Kidney (tissue), 14 donors: ENCODE measurements around the gene ARVCF. TPM values are rescaled to one million over a fixed set of nuclear protein-coding genes. Genes with fewer than 3 reads are reported as not detected.

Experiments used
- DNase-seq, 5 donors: peaks; one replicate each; pipeline ENCODE4 v3.0.0-alpha.2; 2013 to 2020
- FAIRE-seq: peaks from 2 replicates; lab custom pipeline; 2012; peaks lifted over from hg19 to GRCh38; lab: Jason Lieb, UNC
- H3K27ac ChIP-seq, 2 donors: one replicate each; pipeline ENCODE4 v1.7.0; 2013; ENCODE audit warnings: low read depth in 2 of 2, low read length in 2 of 2, inconsistent platforms in 1 of 2
- H3K27me3 ChIP-seq: one replicate; pipeline ENCODE4 v1.7.1; 2013; ENCODE audit warnings: low read length, inconsistent platforms; ENCODE audit not compliant: control insufficient read depth, insufficient read depth
- H3K36me3 ChIP-seq, 3 donors: one replicate each; pipeline versions ENCODE4 v1.7.0 to v1.7.1; 2013; ENCODE audit warnings: low read length in 3 of 3, control low read depth in 1 of 3, inconsistent platforms in 1 of 3; ENCODE audit not compliant: insufficient read depth in 3 of 3, control insufficient read depth in 2 of 3
- H3K4me1 ChIP-seq, 3 donors: one replicate each; pipeline versions ENCODE4 v1.7.0 to v1.7.1; 2013; ENCODE audit warnings: low read length in 3 of 3, inconsistent platforms in 1 of 3, low read depth in 1 of 3; ENCODE audit not compliant: control insufficient read depth in 2 of 3, insufficient read depth in 2 of 3
- H3K4me3 ChIP-seq, 3 donors: one replicate each; pipeline versions ENCODE4 v1.7.0 to v1.8.1; 2013; ENCODE audit warnings: low read length in 3 of 3, control low read depth in 1 of 3, inconsistent platforms in 1 of 3
- H3K9ac ChIP-seq, 3 donors: one replicate each; pipeline versions ENCODE4 v1.7.0 to v1.7.1; 2013; ENCODE audit warnings: low read length in 3 of 3, control low read depth in 1 of 3, inconsistent platforms in 1 of 3
- H3K9me3 ChIP-seq, 3 donors: one replicate each; pipeline versions ENCODE4 v1.7.0 to v1.7.1; 2013; ENCODE audit warnings: low read length in 3 of 3, control low read depth in 1 of 3, inconsistent platforms in 1 of 3; ENCODE audit not compliant: control insufficient read depth in 2 of 3, insufficient read depth in 1 of 3
- intact Hi-C: fragments of 100-400 bp; cut with DNase I; formaldehyde crosslinking; loops from one replicate; pipeline ENCODE4 v1.11.1; 2022
- polyA plus RNA-seq: library from polyadenylated mRNA; stranded (reverse); fragments of 350-450 nt; fragmentation: Illumina TruSeq; extraction: RNeasy Lipid Tissue Mini Kit (QIAGEN cat#74804); gene quantifications from one replicate; pipeline ENCODE4 v1.2.3, GENCODE V29; 2014; ENCODE audit warnings: low read depth, low replicate concordance; ENCODE audit not compliant: insufficient read depth
- total RNA-seq: library from RNA; stranded (reverse); fragmentation: NEBNext Ultra II Directional; extraction: Animal tissue kit (Norgen Biotek cat#: 25700); gene quantifications from one replicate; pipeline ENCODE4 v1.2.1, GENCODE V29; 2021
- TF ChIP-seq, protein P1 (sequence below): IDR thresholded peaks from 3 replicates; pipeline ENCODE4 v1.5.1; 2012; ENCODE audit warnings: mild to moderate bottlenecking, moderate library complexity, borderline replicate concordance; ENCODE audit not compliant: insufficient read depth; ENCODE audit errors: extremely low read depth
- donor health status: control.
- donor health status: control.
- donor health status: control.
- donor health status: control.
- donor health status: control.
- donor health status: DM: yes; HTN: yes; CAD: no.
- donor health status: Normal renal cell carcinoma (clear cell type).

The ARVCF gene
- total and polyA plus RNA-seq, 2 donors from 2014 or later = 16.0 to 21.9 TPM

DNA sequence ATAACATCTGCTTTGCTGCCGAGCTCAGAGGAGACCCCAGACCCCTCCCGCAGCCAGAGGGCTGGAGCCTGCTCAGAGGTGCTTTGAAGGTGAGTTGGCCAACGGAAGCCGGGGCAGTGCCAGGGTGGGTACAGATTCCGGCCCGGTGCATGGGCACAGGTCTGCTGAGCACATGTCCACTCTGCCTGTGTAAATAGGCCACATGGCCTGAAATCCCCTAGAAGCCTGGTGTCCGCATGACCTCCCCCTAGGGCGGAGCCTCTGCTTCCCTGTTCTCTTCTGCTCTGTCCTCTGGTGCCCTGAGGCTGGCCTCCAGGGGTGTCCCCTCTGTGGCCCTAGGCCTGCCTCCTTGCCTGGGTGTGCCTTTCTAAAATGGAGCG lies 55.4 kb downstream of the ARVCF start:
- Histone ChIP-seq H3K27me3 (no peaks in the 10 kb centered on the region), H3K9ac (no peak overlapping the region), H3K27ac (peak overlapping the region; percentile 32 to 41), H3K36me3 (peaks cover 0 to 3% (median 0%) of the 10 kb centered on the region in 3 donors), H3K4me3 (no peak overlapping the region), H3K4me1 (peaks cover 0 to 35% (median 10%) of the 10 kb centered on the region in 3 donors), H3K9me3 (no peaks in the 10 kb centered on the region)
- FAIRE-seq (no peak), DNase-seq (peak in 1 of 5 donors; percentile 77)
- TF ChIP-seq, protein P1, sequence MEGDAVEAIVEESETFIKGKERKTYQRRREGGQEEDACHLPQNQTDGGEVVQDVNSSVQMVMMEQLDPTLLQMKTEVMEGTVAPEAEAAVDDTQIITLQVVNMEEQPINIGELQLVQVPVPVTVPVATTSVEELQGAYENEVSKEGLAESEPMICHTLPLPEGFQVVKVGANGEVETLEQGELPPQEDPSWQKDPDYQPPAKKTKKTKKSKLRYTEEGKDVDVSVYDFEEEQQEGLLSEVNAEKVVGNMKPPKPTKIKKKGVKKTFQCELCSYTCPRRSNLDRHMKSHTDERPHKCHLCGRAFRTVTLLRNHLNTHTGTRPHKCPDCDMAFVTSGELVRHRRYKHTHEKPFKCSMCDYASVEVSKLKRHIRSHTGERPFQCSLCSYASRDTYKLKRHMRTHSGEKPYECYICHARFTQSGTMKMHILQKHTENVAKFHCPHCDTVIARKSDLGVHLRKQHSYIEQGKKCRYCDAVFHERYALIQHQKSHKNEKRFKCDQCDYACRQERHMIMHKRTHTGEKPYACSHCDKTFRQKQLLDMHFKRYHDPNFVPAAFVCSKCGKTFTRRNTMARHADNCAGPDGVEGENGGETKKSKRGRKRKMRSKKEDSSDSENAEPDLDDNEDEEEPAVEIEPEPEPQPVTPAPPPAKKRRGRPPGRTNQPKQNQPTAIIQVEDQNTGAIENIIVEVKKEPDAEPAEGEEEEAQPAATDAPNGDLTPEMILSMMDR = no peak
- intact Hi-C loops = no loop called here

DNA sequence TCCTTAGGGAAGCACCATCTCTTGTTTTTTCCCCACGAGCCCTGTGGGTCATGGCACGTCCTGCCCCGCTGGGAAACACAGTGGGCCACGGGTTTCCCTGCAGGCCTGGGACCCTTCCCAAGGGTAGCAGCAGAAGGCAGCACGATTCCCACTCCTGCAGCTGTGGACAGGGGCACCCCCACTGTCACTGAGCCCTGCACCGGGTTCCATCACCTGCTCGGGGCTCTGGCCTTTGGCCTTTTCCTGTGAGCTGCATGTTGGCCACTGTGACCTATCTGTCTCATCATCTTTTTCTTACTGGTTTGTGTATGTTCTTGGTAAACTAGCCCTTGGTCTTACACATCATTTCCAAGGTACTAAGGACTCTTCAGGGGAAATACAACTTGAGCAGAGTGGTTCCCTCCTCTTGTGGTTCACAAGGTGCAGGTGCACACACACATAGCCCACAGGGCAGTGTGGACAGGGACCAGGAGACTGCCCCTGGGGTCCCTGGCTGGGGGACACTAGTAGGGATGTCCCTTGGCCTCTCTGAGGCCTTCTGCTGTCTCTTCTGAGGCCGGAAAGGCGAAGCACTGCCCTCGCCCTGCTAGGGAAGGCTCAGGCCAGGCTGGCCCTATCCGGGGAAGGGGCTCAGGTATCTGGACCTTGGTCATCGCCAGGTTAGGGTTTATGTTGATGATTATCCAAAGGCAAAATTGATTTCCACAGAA lies 56.0 kb downstream of the ARVCF start:
- DNase-seq = peak in 1 of 5 donors; percentile 63
- Histone ChIP-seq H3K4me3 (no peak overlapping the region), H3K27ac (peak overlapping the region in 1 of 2 donors; percentile 41), H3K9ac (no peak overlapping the region), H3K27me3 (no peaks in the 10 kb centered on the region), H3K36me3 (peaks cover 0 to 3% (median 0%) of the 10 kb centered on the region in 3 donors), H3K9me3 (no peaks in the 10 kb centered on the region), H3K4me1 (peaks cover 0 to 35% (median 10%) of the 10 kb centered on the region in 3 donors)
- intact Hi-C loops = no loop called here
- no peak for FAIRE-seq
- TF ChIP-seq, protein P1 = no peak

DNA sequence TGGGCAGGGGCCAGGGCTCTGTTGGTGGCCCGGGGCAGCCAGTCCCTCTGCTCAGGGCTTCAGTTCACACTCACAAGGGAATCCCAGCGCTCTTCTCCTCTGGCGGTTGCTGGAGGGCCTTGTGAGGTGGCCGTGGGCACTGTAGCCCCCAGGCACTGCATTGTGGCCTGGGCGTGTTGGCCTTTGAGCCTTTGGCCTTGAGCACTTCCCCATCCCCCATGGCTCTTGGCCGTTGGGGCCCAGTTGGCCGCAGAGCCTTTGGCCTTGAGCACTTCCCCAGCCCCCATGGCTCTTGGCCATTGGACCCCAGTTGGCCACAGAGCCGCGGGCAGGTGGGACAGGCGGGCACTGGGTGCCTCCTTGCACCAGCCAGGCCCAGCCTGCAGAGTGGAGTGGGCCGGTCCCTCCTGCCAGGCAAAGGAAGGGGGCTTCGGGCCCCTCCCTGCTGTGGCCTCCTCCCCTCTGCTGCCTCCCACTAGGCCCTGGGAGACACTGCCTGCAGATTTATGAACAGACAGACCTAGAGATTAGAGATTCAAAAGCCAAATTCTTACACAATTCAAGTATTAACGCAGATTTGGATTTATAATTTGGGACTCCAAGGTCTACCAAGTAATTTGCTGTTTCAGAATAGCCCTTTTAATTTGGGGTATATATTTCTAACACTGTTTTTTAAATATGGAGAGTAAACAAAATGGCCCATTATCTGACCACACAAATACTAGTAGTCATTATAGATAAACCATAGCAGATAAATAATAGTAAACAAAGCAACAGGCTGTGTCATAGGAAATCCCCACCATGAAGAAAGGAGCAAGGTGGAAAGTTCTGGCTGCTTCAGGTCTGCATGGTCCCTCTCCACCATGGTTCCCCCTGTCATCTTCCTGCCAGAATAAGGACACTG lies 56.8 kb downstream of the ARVCF start:
- H3K36me3 ChIP-seq = peaks cover 0 to 3% (median 0%) of the 10 kb centered on the region in 3 donors
- DNase-seq (peak in 4 of 5 donors; percentile 21 to 77 (median 61)), FAIRE-seq (no peak)
- H3K27ac ChIP-seq = peak overlapping the region in 1 of 2 donors; percentile 71
- intact Hi-C loops = no loop called here
- peaks cover 0 to 35% (median 10%) of the 10 kb centered on the region in 3 donors for H3K4me1 ChIP-seq
- H3K4me3 ChIP-seq = peak overlapping the region in 1 of 3 donors; percentile 55
- H3K27me3 ChIP-seq = no peaks in the 10 kb centered on the region
- H3K9ac ChIP-seq = no peak overlapping the region
- no peaks in the 10 kb centered on the region for H3K9me3 ChIP-seq
- TF ChIP-seq, protein P1 = no peak
